Nephron (organoid): ENCODE results near the gene NFE2.

Experiments
- H3K27ac Mint-ChIP-seq, 3 experiments: 2 replicates each; pipeline ENCODE4 v1.8.0; 2020; ENCODE audit warnings: mixed read lengths in 3 of 3, mild to moderate bottlenecking in 2 of 3, moderate library complexity in 1 of 3
- H3K27me3 Mint-ChIP-seq: 2 replicates; pipeline ENCODE4 v1.8.0; 2021; ENCODE audit warnings: low read depth, mild to moderate bottlenecking, moderate library complexity, mixed read lengths
- H3K36me3 Mint-ChIP-seq: 2 replicates; pipeline ENCODE4 v1.8.0; 2020; ENCODE audit warnings: low read depth, mixed read lengths
- H3K4me1 Mint-ChIP-seq: 2 replicates; pipeline ENCODE4 v1.8.0; 2020; ENCODE audit warnings: mixed read lengths
- H3K4me3 Mint-ChIP-seq, 3 experiments: 2 replicates each; pipeline ENCODE4 v1.8.0; 2020; ENCODE audit warnings: mild to moderate bottlenecking in 3 of 3, mixed read lengths in 3 of 3, moderate library complexity in 2 of 3
- H3K9me3 Mint-ChIP-seq: 2 replicates; pipeline ENCODE4 v1.8.0; 2020; ENCODE audit warnings: mixed read lengths
- CTCF ChIP-seq, 3 experiments: fragments of 200-600 bp; sonication (generic); IDR thresholded peaks; one replicate each; pipeline ENCODE4 v1.5.0; 2021; ENCODE audit warnings: antibody characterized with exemption in 3 of 3; ENCODE audit not compliant: unreplicated experiment in 3 of 3

NFE2 gene

GRCh38 chr12:54259194-54260011 lies 41.4 kb downstream of the NFE2 start:
- Mint-ChIP-seq H3K36me3 (peaks cover 25% of the 10 kb centered on the region), H3K9me3 (no peaks in the 10 kb centered on the region), H3K4me3 (peak overlapping the region; percentile 81 to 90 (median 88)), H3K27ac (peak overlapping the region; percentile 97 to 100 (median 100)), H3K27me3 (no peaks in the 10 kb centered on the region), H3K4me1 (peaks cover 68% of the 10 kb centered on the region)
- no peak for TF ChIP-seq CTCF (IDR thresholded peaks at IDR 0.05; ENCODE audit: unreplicated experiment in 3 of 3)

- peaks cover 64% of the 10 kb centered on the region for H3K4me1 Mint-ChIP-seq
- peaks cover 29% of the 10 kb centered on the region for H3K36me3 Mint-ChIP-seq
- H3K9me3 Mint-ChIP-seq: no peaks in the 10 kb centered on the region
- H3K4me3 Mint-ChIP-seq: peak overlapping the region; percentile 66 to 90 (median 83)
- H3K27ac Mint-ChIP-seq: peak overlapping the region; percentile 97 to 100 (median 100)
- no peak for TF ChIP-seq CTCF (IDR thresholded peaks at IDR 0.05; ENCODE audit: unreplicated experiment in 3 of 3)
- H3K27me3 Mint-ChIP-seq: no peaks in the 10 kb centered on the region
These were observed 42.6 kb downstream of the NFE2 start for GRCh38 chr12:54258201-54258681.

GRCh38 chr12:54257332-54257731 lies 43.5 kb downstream of the NFE2 start:
- Mint-ChIP-seq H3K27ac (peak overlapping the region; percentile 97 to 100 (median 100)), H3K9me3 (no peaks in the 10 kb centered on the region), H3K27me3 (no peaks in the 10 kb centered on the region), H3K4me1 (peaks cover 57% of the 10 kb centered on the region), H3K4me3 (peak overlapping the region; percentile 66 to 90 (median 83)), H3K36me3 (peaks cover 36% of the 10 kb centered on the region)
- TF ChIP-seq CTCF (IDR thresholded peaks at IDR 0.05; ENCODE audit: unreplicated experiment in 3 of 3): no peak

- H3K27me3 Mint-ChIP-seq: no peaks in the 10 kb centered on the region
- TF ChIP-seq CTCF (IDR thresholded peaks at IDR 0.05; ENCODE audit: unreplicated experiment in 3 of 3): no peak
- H3K36me3 Mint-ChIP-seq: peaks cover 63% of the 10 kb centered on the region
- no peak overlapping the region for H3K27ac Mint-ChIP-seq
- H3K4me3 Mint-ChIP-seq: no peak overlapping the region
- H3K4me1 Mint-ChIP-seq: peaks cover 40% of the 10 kb centered on the region
- no peaks in the 10 kb centered on the region for H3K9me3 Mint-ChIP-seq
These were observed 47.6 kb downstream of the NFE2 start for GRCh38 chr12:54253240-54253639.

- no peaks in the 10 kb centered on the region for H3K9me3 Mint-ChIP-seq
- H3K36me3 Mint-ChIP-seq: peaks cover 68% of the 10 kb centered on the region
- no peaks in the 10 kb centered on the region for H3K27me3 Mint-ChIP-seq
- H3K4me3 Mint-ChIP-seq: no peak overlapping the region
- H3K4me1 Mint-ChIP-seq: peaks cover 29% of the 10 kb centered on the region
- H3K27ac Mint-ChIP-seq: peak overlapping the region; percentile 72 to 77 (median 73)
- TF ChIP-seq CTCF (IDR thresholded peaks at IDR 0.05; ENCODE audit: unreplicated experiment in 3 of 3): peak; percentile 51 to 69 (median 56)
These were observed 49.0 kb downstream of the NFE2 start for GRCh38 chr12:54251667-54252284.
